SU-DHL-6 (cell line): ENCODE results near the gene BBX.

Experiments used
- H2AFZ ChIP-seq: fragments of 200-600 bp; sonication (generic); 2 replicates; pipeline ENCODE4 v1.6.1; 2014; ENCODE audit warnings: low read depth, mild to moderate bottlenecking, moderate library complexity, mixed read lengths, antibody characterized with exemption, low read length; ENCODE audit not compliant: severe bottlenecking
- H3F3A ChIP-seq: fragments of 200-600 bp; shearing (Covaris generic); 2 replicates; pipeline ENCODE4 v1.6.0; 2016; ENCODE audit warnings: antibody characterized with exemption, mild to moderate bottlenecking; ENCODE audit not compliant: insufficient read depth
- H3K27ac ChIP-seq: fragments of 200-600 bp; sonication (generic); 2 replicates; pipeline ENCODE4 v1.5.1; 2016; ENCODE audit warnings: low read depth, mild to moderate bottlenecking, low read length, moderate library complexity, mixed read lengths
- H3K27me3 ChIP-seq: fragments of 200-600 bp; sonication (generic), shearing (Covaris generic); 2 replicates; pipeline ENCODE4 v1.6.0; 2014; ENCODE audit warnings: mild to moderate bottlenecking, low read length
- H3K36me3 ChIP-seq: fragments of 200-600 bp; sonication (generic); 2 replicates; pipeline ENCODE4 v1.6.1; 2014; ENCODE audit warnings: mild to moderate bottlenecking, low read length, mixed read lengths
- H3K4me2 ChIP-seq: fragments of 300-600, 200-600 bp; shearing (Covaris generic), sonication (generic); 2 replicates; pipeline ENCODE4 v1.6.0; 2014; ENCODE audit warnings: low read length, low read depth, mild to moderate bottlenecking; ENCODE audit not compliant: poor library complexity, severe bottlenecking
- H3K4me3 ChIP-seq: fragments of 200-600 bp; sonication (generic); 2 replicates; pipeline ENCODE4 v1.5.1; 2014; ENCODE audit warnings: antibody characterized with exemption, low read length, mild to moderate bottlenecking, mixed read lengths; ENCODE audit not compliant: insufficient read depth, poor library complexity, severe bottlenecking
- H3K79me2 ChIP-seq: fragments of 200-600 bp; sonication (generic); 2 replicates; pipeline ENCODE4 v1.6.1; 2014; ENCODE audit warnings: mild to moderate bottlenecking, low read length, moderate library complexity; ENCODE audit not compliant: insufficient read depth
- H3K9ac ChIP-seq: fragments of 200-600 bp; sonication (generic); 2 replicates; pipeline ENCODE4 v1.7.0; 2014; ENCODE audit warnings: mild to moderate bottlenecking, low read length
- H3K9me2 ChIP-seq: fragments of 200-600 bp; sonication (generic); replicated peaks from 2 replicates; pipeline ENCODE4 v1.6.1; 2014; ENCODE audit warnings: low read length; ENCODE audit not compliant: insufficient read depth
- H3K9me3 ChIP-seq: fragments of 200-600 bp; sonication (generic); 2 replicates; pipeline ENCODE4 v1.6.1; 2014; ENCODE audit warnings: low read length, mixed read lengths; ENCODE audit not compliant: insufficient read depth
- H4K20me1 ChIP-seq: fragments of 200-600 bp; sonication (generic); 2 replicates; pipeline ENCODE4 v1.6.1; 2014; ENCODE audit warnings: low read depth, mild to moderate bottlenecking, antibody characterized with exemption, low read length, moderate library complexity, mixed read lengths
- EZH2phosphoT487 ChIP-seq: fragments of 200-600 bp; sonication (generic), shearing (Covaris generic); conservative IDR thresholded peaks from 2 replicates; pipeline ENCODE4 v1.6.1; 2018; ENCODE audit warnings: mild to moderate bottlenecking, antibody characterized with exemption, low read length, moderate library complexity, mixed read lengths
- TF ChIP-seq, protein P1 (sequence below): fragments of 200-600 bp; sonication (generic); IDR thresholded peaks from one replicate; pipeline ENCODE4 v1.5.1; 2017; ENCODE audit warnings: antibody characterized with exemption, mild to moderate bottlenecking, low read length, moderate library complexity; ENCODE audit not compliant: insufficient read depth, poor library complexity, severe bottlenecking

BBX gene

GRCh38 chr3:107661447-107662123 lies 138.8 kb downstream of the BBX start:
- Histone ChIP-seq H4K20me1 (no peaks in the 10 kb centered on the region), H3K9ac (no peak overlapping the region)

DNA sequence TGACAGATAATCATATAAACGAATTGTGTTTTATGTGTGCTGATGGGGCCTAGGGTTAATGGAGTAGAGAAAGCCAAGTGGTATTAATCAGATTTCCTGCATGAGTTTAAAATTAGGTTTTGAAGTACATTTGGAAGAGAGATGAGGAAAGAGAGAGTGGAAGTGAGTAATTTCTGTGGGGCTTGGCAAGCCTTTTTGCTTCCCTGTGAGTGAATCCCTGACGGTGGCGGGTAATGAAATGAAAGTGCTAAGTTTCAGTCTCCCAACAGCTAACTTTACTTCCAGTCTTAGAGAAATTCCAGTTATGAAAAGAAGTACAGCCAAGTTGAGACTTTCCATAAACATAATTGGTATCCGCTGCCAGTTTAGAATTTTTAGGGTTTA lies 139.4 kb downstream of the BBX start:
- no peak overlapping the region for H2AFZ ChIP-seq
- no peak overlapping the region for H3K27ac ChIP-seq
- no peaks in the 10 kb centered on the region for H3K36me3 ChIP-seq
- peaks cover 9% of the 10 kb centered on the region; the same call in 1 of the 2 replicates for H3F3A ChIP-seq
- H4K20me1 ChIP-seq = no peaks in the 10 kb centered on the region
- no peak overlapping the region for H3K4me3 ChIP-seq
- no peak overlapping the region for H3K9ac ChIP-seq
- TF ChIP-seq, protein P1, sequence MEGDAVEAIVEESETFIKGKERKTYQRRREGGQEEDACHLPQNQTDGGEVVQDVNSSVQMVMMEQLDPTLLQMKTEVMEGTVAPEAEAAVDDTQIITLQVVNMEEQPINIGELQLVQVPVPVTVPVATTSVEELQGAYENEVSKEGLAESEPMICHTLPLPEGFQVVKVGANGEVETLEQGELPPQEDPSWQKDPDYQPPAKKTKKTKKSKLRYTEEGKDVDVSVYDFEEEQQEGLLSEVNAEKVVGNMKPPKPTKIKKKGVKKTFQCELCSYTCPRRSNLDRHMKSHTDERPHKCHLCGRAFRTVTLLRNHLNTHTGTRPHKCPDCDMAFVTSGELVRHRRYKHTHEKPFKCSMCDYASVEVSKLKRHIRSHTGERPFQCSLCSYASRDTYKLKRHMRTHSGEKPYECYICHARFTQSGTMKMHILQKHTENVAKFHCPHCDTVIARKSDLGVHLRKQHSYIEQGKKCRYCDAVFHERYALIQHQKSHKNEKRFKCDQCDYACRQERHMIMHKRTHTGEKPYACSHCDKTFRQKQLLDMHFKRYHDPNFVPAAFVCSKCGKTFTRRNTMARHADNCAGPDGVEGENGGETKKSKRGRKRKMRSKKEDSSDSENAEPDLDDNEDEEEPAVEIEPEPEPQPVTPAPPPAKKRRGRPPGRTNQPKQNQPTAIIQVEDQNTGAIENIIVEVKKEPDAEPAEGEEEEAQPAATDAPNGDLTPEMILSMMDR = no peak
- no peak for TF ChIP-seq EZH2phosphoT487
- H3K9me3 ChIP-seq = no peaks in the 10 kb centered on the region
- H3K79me2 ChIP-seq = no peaks in the 10 kb centered on the region
- no peaks in the 10 kb centered on the region for H3K27me3 ChIP-seq
- H3K4me2 ChIP-seq = no peak overlapping the region
- H3K9me2 ChIP-seq = no peaks in the 10 kb centered on the region

More at GRCh38 chr3:107661447-107662123, 138.8 kb downstream of the BBX start:
- Histone ChIP-seq H3K9me3 (no peaks in the 10 kb centered on the region), H3K4me3 (no peak overlapping the region), H3K79me2 (no peaks in the 10 kb centered on the region), H3F3A (peaks cover 9% of the 10 kb centered on the region; the same call in 1 of the 2 replicates), H3K36me3 (no peaks in the 10 kb centered on the region), H3K9me2 (no peaks in the 10 kb centered on the region), H3K27ac (no peak overlapping the region), H3K4me2 (no peak overlapping the region), H3K27me3 (no peaks in the 10 kb centered on the region), H2AFZ (no peak overlapping the region)
- TF ChIP-seq, protein P1 = no peak
- TF ChIP-seq EZH2phosphoT487 = no peak

DNA sequence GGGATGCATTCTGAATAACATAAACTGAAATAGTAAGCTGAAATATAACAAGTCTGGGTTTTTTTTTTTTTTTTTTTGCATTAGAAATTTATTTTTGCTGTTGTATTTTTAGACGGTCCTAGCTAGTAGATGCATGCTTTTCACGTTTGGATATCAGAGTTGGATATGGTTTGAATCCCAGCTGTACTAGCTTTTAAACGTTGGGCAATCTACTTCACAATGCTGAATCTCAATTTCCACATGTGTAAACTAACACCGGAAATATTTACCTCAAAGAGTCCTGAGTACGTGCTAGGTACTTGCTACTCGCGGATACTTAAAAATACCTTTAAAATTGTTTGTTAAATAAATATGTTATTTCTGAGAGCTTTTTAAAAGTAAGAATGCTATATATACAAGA lies 139.8 kb downstream of the BBX start:
- no peaks in the 10 kb centered on the region for H3K79me2 ChIP-seq
- no peaks in the 10 kb centered on the region for H3K36me3 ChIP-seq
- H4K20me1 ChIP-seq = no peaks in the 10 kb centered on the region
- no peaks in the 10 kb centered on the region for H3K27me3 ChIP-seq
- no peak overlapping the region for H3K4me2 ChIP-seq
- H3K9me3 ChIP-seq = no peaks in the 10 kb centered on the region
- no peak overlapping the region for H3K9ac ChIP-seq
- no peak overlapping the region for H2AFZ ChIP-seq
- TF ChIP-seq, protein P1 = no peak
- TF ChIP-seq EZH2phosphoT487 = no peak
- H3K27ac ChIP-seq = no peak overlapping the region
- no peak overlapping the region for H3K4me3 ChIP-seq
- no peaks in the 10 kb centered on the region for H3K9me2 ChIP-seq
- peaks cover 9% of the 10 kb centered on the region; the same call in 1 of the 2 replicates for H3F3A ChIP-seq
